T-helper 2 cell (primary cell): ENCODE data around the gene CD68.
A peak's percentile ranks its signal among the peaks of the same experiment; 100 is the strongest.
"Not testable (repeated sequence)": the region's sequence is repeated elsewhere in the genome, so short reads cannot be mapped to it uniquely, and the experiment has no call there.

Experiments
- DNase-seq, 5 experiments: peaks; one replicate each; pipeline versions ENCODE4 v3.0.0 to v3.0.0-alpha.2; 2012 to 2022

Gene CD68

GRCh38 chr17:7613769-7614424 lies 34.5 kb downstream of the CD68 start:
- DNase-seq, result no peak

GRCh38 chr17:7614425-7615264 lies 35.2 kb downstream of the CD68 start, which contains the start of gene FXR2:
TSS of gene FXR2 (minus strand) at chr17:7614897. CDS start at chr17:7614532, 365 bp downstream.
- peak; percentile 94 to 99 (median 98) for DNase-seq

GRCh38 chr17:7615265-7615747 lies 35.9 kb downstream of the CD68 start:
- DNase-seq, result no peak

GRCh38 chr17:7618608-7619007 lies 39.2 kb downstream of the CD68 start:
- no peak for DNase-seq

GRCh38 chr17:7620835-7621234 lies 41.4 kb downstream of the CD68 start:
- DNase-seq, result no peak

GRCh38 chr17:7623661-7624060 lies 44.2 kb downstream of the CD68 start:
- no peak for DNase-seq

- DNase-seq, result not testable (repeated sequence)
Measured at GRCh38 chr17:7625749-7626148, 46.3 kb downstream of the CD68 start.

GRCh38 chr17:7626307-7626706 lies 46.9 kb downstream of the CD68 start:
- no peak for DNase-seq

GRCh38 chr17:7626956-7627249 lies 47.5 kb downstream of the CD68 start:
- no peak for DNase-seq

- peak; percentile 60 to 93 (median 76) for DNase-seq
Measured at GRCh38 chr17:7627250-7628121, 48.0 kb downstream of the CD68 start, which contains the start of gene SAT2. TSS of gene SAT2 (minus strand) at chr17:7627821. CDS start at chr17:7627635, 186 bp downstream.

GRCh38 chr17:7629939-7630571 lies 50.6 kb downstream of the CD68 start, which contains the start of gene SHBG:
TSS of gene SHBG (plus strand) at chr17:7630135. CDS start at chr17:7630173, 38 bp downstream.
- no peak for DNase-seq
